Cardiac fibroblast (primary cell): ENCODE measurements around the gene RAB36.

Experiments used
- DNase-seq, 2 donors: peaks; one replicate each; pipeline versions ENCODE4 v3.0.0 to v3.0.0-alpha.2; 2010; ENCODE audit warnings: low read depth in 2 of 2
- H3K4me3 ChIP-seq, 2 donors: replicated peaks in 1 of 2; 1 replicate in 1 of 2; 2 replicates in 1 of 2; pipeline ENCODE4 v1.5.1; 2011; ENCODE audit warnings: low read depth in 2 of 2, low read length in 2 of 2, mild to moderate bottlenecking in 2 of 2, moderate library complexity in 1 of 2
- TF ChIP-seq, protein P1 (sequence below): IDR thresholded peaks from one replicate; pipeline ENCODE4 v1.5.1; 2011; ENCODE audit warnings: low read depth, mild to moderate bottlenecking, low read length, inconsistent platforms

The RAB36 gene

DNA sequence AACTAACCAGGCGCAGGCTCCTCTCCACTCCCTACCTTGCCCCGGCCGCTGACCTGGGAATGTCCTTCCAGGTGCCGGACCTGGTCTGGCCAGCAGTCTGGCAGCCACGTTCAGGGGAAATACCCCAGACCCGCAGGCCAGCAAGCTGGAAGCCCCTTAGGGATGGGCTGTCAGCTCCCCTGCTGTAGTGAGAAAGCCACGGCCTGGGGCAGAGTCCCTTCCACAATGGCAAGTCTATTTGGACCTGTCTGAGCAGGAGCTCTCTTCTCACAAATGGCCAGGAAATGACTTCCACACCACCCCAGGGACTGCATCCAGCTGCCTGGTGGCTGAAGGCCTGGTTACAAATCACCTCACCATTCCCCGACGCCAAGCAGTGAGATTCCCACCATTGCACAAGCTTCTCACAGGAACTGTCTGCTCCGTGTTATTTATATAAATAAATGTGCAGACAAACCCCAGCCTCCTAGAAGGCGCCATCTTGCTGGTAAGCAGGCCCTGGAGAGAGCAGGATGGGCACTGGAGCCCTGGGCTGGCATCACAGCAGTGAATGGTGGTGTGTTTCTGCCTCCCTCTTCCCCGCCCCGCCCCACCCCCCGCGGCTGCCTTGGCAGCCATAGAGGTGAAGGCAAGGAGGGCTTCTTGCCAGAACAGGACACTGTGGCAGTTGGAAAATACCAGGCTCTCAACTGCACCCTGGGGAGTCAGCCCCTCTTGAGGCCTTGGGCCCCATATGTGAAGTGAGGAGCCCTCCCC, 27.2 kb upstream of the RAB36 start:
- no peak for DNase-seq
- TF ChIP-seq, protein P1, sequence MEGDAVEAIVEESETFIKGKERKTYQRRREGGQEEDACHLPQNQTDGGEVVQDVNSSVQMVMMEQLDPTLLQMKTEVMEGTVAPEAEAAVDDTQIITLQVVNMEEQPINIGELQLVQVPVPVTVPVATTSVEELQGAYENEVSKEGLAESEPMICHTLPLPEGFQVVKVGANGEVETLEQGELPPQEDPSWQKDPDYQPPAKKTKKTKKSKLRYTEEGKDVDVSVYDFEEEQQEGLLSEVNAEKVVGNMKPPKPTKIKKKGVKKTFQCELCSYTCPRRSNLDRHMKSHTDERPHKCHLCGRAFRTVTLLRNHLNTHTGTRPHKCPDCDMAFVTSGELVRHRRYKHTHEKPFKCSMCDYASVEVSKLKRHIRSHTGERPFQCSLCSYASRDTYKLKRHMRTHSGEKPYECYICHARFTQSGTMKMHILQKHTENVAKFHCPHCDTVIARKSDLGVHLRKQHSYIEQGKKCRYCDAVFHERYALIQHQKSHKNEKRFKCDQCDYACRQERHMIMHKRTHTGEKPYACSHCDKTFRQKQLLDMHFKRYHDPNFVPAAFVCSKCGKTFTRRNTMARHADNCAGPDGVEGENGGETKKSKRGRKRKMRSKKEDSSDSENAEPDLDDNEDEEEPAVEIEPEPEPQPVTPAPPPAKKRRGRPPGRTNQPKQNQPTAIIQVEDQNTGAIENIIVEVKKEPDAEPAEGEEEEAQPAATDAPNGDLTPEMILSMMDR: no peak
- H3K4me3 ChIP-seq: no peak overlapping the region

DNA sequence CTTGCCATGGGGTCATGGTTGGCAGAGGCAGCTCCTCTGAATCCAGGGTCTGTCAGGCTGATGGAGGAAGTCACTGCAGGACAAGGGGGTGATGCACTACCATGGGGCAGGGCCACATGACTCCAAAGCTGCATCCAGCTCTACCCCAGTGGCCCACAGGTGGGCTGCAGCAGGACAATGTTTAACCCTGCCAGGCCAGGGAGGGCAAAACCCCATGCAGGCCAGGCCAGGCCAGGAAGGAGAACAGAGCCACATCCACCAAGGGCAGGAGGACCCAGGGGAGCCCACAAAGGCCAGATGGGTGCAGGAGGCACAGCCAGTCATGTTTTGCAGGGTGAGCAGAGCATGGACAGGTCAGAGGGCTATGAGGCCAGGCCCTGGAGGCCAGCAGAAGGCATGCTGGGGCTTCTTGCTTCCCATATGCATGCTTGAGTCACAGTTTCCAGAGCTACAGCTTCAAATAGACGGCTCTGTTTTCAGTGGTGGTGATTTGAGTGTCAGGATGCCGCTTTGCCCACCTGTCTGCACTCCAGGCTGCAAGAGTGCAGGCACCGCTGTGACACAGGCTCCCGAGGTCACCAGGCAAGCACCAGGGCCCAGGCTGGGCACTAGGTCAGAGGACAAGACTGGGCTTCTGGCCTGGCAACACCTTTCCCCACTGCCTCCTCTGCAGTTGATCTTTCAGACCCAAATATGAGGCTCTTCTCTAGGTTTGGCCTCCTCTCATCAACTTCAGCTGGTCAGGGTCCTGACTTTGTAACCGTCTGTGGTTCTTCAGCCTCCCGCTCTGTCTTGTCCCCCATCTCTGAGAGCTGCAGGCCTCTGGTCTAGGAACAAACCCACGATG, 26.4 kb upstream of the RAB36 start:
- H3K4me3 ChIP-seq: no peak overlapping the region
- TF ChIP-seq, protein P1: no peak
- DNase-seq: no peak

DNA sequence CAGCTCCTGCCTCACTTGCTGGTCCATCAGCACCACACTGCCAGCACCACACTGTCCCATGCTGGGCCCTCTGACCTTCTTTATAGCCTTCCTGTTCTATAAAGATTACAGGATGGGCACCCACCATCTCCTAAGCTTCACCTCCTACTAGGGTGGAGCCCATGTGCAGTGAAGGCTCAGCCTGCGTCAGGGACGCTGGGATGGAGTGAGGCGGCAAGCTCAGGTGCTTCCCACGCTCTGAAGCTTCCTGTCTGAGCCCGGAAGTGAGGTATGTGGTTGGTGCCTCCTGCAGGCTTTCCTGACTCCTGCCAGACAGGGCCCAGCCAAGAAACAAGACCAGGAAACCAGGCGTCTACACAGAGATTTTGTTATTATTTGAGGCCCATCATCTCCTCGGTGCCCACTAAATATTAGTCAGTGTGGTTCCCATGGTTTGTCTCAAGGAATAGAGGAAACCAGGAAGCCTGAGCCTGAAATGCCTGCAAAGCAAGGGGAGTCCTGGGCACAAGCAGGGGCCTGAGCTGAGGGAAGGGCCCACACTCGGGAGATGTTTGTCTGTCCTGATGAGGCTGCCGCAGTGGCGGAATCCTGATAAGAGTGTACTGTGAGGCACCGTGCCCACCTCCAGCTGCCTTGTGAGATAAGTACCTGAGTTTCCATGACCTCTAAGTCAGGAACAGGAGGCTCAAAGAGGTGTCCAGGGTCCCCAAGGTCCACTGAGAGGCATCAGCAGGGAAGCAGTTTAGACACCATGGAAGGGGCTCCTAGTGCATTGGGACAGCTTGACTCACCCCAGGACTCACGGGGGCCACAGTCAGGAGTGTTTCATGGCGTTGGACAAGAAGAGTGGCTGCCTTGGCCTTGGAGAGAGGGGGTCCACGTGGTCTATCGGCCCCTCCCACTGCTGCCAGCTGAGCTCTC, 25.5 kb upstream of the RAB36 start:
- TF ChIP-seq, protein P1: no peak
- no peak overlapping the region for H3K4me3 ChIP-seq
- DNase-seq: no peak

DNA sequence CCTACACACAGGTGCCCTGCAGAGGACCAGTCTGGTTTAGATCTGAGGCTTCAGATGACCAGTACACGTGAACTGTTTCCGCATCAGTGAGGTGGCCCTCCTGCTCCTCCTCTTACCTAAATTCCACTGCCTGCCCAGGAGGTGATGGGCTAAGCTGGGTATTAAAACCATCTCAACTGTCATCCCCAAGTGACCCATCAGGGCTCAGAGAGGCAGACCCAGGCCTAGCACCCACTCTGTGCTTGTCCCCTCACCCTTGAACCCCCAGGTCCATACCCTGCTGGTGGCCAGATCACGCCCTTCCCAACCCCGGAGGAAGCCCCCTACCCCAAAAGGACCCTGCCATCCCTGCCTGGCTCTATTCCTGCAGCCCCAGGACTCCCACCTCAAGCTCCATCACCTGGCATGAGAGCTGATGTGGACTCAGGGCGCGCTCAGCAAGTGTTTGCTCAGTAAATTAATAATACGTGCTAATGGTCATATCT, 24.8 kb upstream of the RAB36 start:
- DNase-seq: no peak
- no peak overlapping the region for H3K4me3 ChIP-seq
- TF ChIP-seq, protein P1: no peak

DNA sequence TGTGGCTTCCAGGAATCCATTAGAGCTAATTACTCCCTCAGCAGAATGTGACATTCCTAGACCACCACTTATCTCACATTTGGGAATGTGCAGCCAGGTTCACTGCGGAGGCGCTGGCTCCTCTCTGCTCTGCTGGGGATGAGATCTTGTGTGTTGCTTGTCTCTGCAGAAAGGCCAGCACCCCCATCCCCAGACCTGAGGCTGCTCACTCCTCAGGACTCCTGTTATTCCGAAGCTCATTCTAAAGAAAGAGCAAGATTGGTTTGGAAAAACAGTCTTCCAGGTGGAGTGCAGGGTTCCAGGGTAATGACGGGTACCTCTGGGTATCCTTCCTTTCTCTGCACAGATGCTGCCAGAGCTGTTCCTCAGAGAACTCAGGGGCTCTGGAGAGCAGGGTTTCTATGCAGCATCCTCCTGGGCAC, 24.3 kb upstream of the RAB36 start:
- no peak for DNase-seq
- no peak overlapping the region for H3K4me3 ChIP-seq
- TF ChIP-seq, protein P1: no peak

DNA sequence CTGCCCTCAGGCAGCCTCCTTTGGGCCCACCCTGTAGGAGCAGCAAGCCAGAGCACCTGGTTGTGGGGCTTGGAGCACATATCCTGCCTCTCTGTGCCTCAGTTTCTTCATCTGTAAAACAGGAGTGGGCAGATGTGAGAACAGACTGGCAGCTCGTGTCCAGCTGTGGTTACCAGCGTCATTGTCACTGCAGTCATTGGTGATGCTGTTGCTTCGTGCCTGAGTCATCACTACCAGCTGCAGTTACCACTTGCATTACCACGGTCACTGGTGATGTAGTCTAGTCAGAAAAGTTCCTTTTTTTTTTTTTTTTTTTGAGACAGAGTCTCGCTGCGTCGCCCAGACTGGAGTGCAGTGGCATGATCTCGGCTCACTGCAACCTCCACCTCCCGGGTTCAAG, 23.9 kb upstream of the RAB36 start:
- TF ChIP-seq, protein P1: no peak
- no peak overlapping the region for H3K4me3 ChIP-seq
- peak in 1 of 2 donors; percentile 11 for DNase-seq
